Liver (tissue), 9 donors: ENCODE measurements around the gene HSPA8. TPM values are rescaled to one million over a fixed set of nuclear protein-coding genes. Genes with fewer than 3 reads are reported as not detected.

ENCODE experiments used
- DNase-seq: peaks from one replicate; pipeline ENCODE4 v3.0.0-alpha.2; 2017; ENCODE audit warnings: low spot score
- H3K27ac ChIP-seq, 2 donors: one replicate each; pipeline ENCODE4 v1.7.0; 2013; ENCODE audit warnings: inconsistent platforms in 2 of 2, low read length in 2 of 2, control low read depth in 1 of 2, low read depth in 1 of 2, mild to moderate bottlenecking in 1 of 2
- H3K27me3 ChIP-seq, 4 donors: one replicate each; pipeline versions ENCODE4 v1.6.1 to v1.7.0; 2013; ENCODE audit warnings: low read length in 3 of 4, inconsistent platforms in 1 of 4, mild to moderate bottlenecking in 1 of 4, moderate library complexity in 1 of 4; ENCODE audit not compliant: control insufficient read depth in 4 of 4, insufficient read depth in 4 of 4
- H3K36me3 ChIP-seq, 4 donors: one replicate each; pipeline versions ENCODE4 v1.6.1 to v1.7.0; 2013; ENCODE audit warnings: low read length in 3 of 4, mild to moderate bottlenecking in 3 of 4, low read depth in 1 of 4, moderate library complexity in 1 of 4; ENCODE audit not compliant: control insufficient read depth in 4 of 4, insufficient read depth in 3 of 4
- H3K4me1 ChIP-seq, 4 donors: one replicate each; pipeline versions ENCODE4 v1.6.1 to v1.7.0; 2013; ENCODE audit warnings: low read length in 3 of 4, mild to moderate bottlenecking in 3 of 4, moderate library complexity in 1 of 4; ENCODE audit not compliant: control insufficient read depth in 4 of 4, insufficient read depth in 4 of 4
- H3K4me3 ChIP-seq, 3 donors: one replicate each; pipeline versions ENCODE4 v1.6.1 to v1.7.0; 2013; ENCODE audit warnings: low read length in 3 of 3, control low read depth in 1 of 3, low read depth in 1 of 3, mild to moderate bottlenecking in 1 of 3
- H3K9ac ChIP-seq, 2 donors: one replicate each; pipeline ENCODE4 v1.7.0; 2013; ENCODE audit warnings: low read length in 2 of 2, mild to moderate bottlenecking in 2 of 2, moderate library complexity in 2 of 2, control low read depth in 1 of 2, low read depth in 1 of 2
- H3K9me3 ChIP-seq, 4 donors: one replicate each; pipeline versions ENCODE4 v1.6.1 to v1.7.0; 2013; ENCODE audit warnings: low read length in 3 of 4; ENCODE audit not compliant: control insufficient read depth in 4 of 4
- EGR1 ChIP-seq, 2 donors: IDR thresholded peaks; 2 replicates each; pipeline ENCODE4 v1.6.1; 2016 to 2018; ENCODE audit warnings: antibody characterized with exemption in 2 of 2, low read depth in 2 of 2
- FOXA1 ChIP-seq: IDR thresholded peaks from 2 replicates; pipeline ENCODE4 v1.6.1; 2016; ENCODE audit warnings: antibody characterized with exemption
- FOXA2 ChIP-seq: IDR thresholded peaks from 2 replicates; pipeline ENCODE4 v1.6.1; 2016; ENCODE audit warnings: antibody characterized with exemption
- GABPA ChIP-seq, 2 donors: IDR thresholded peaks in 1 of 2; conservative IDR thresholded peaks in 1 of 2; 2 replicates each; pipeline ENCODE4 v1.6.1; 2016; ENCODE audit warnings: antibody characterized with exemption in 2 of 2, mild to moderate bottlenecking in 1 of 2, moderate library complexity in 1 of 2
- HNF4A ChIP-seq, 2 donors: conservative IDR thresholded peaks; 2 replicates each; pipeline ENCODE4 v1.6.1; 2016; ENCODE audit warnings: antibody characterized with exemption in 2 of 2, mild to moderate bottlenecking in 2 of 2
- HNF4G ChIP-seq: IDR thresholded peaks from 2 replicates; pipeline ENCODE4 v1.6.1; 2016; ENCODE audit warnings: antibody characterized with exemption
- JUND ChIP-seq, 2 donors: IDR thresholded peaks; 2 replicates each; pipeline ENCODE4 v1.6.1; 2016; ENCODE audit warnings: antibody characterized with exemption in 2 of 2
- RAD21 ChIP-seq, 2 donors: IDR thresholded peaks; 2 replicates each; pipeline ENCODE4 v1.6.1; 2016; ENCODE audit warnings: antibody characterized with exemption in 2 of 2, mild to moderate bottlenecking in 2 of 2
- WGBS: extraction: QIAGEN DNeasy Blood & Tissue Kit; methylation state at CpG from one replicate; pipeline ENCODE4 v1.1.7; 2013; 5-methylcytosine and 5-hydroxymethylcytosine counted together
- polyA plus RNA-seq, 2 donors: library from polyadenylated mRNA; stranded (reverse) in 1 of 2; unstranded in 1 of 2; fragments of 200-250 nt in 1 of 2; fragments of >200 nt in 1 of 2; fragmentation: Nextera tagmentation in 1 of 2; extraction: Ambion mirVana in 1 of 2; gene quantifications; one replicate each; pipeline versions ENCODE4 v1.2.1 to v1.2.3, GENCODE V29; 2013 to 2015
- total RNA-seq, 2 donors: library from RNA; depleted of rRNA; stranded (reverse); fragments of >200 nt; gene quantifications; one replicate each; pipeline ENCODE4 v1.2.3, GENCODE V29; 2014
- TF ChIP-seq, protein P1 (sequence below): IDR thresholded peaks from 2 replicates; pipeline ENCODE4 v1.6.1; 2016; ENCODE audit warnings: antibody characterized with exemption
- TF ChIP-seq, protein P2 (sequence below): IDR thresholded peaks from 2 replicates; pipeline ENCODE4 v1.6.1; 2016; ENCODE audit warnings: antibody characterized with exemption
- TF ChIP-seq, protein P3 (sequence below): fragments of 150-350 bp; IDR thresholded peaks from 2 replicates; pipeline ENCODE4 v1.5.1; 2017; ENCODE audit warnings: improper control_type of control experiment, low read depth, low read length; ENCODE audit not compliant: missing input control
- donor health status: healthy.
- donor health status: healthy.
- donor health status: healthy.
- donor health status: healthy.
- donor health status: healthy.

HSPA8 gene
- total and polyA plus RNA-seq, 4 donors, result 215 to 1,445 (median 972) TPM

- no peak for TF ChIP-seq JUND (IDR thresholded peaks at IDR 0.05)
These were observed 4.2 kb downstream of the HSPA8 start (continued) for GRCh38 chr11:123057661-123058305.

GRCh38 chr11:123056835-123057491 is 5.0 kb downstream of the HSPA8 start:
- Histone ChIP-seq H3K9ac (peak overlapping the region in 1 of 2 donors; percentile 2), H3K4me3 (no peak overlapping the region), H3K36me3 (peaks cover 13 to 60% (median 55%) of the 10 kb centered on the region in 4 donors), H3K27ac (no peak overlapping the region), H3K27me3 (no peaks in the 10 kb centered on the region), H3K9me3 (no peaks in the 10 kb centered on the region), H3K4me1 (peaks cover 3 to 27% (median 20%) of the 10 kb centered on the region in 4 donors)
- DNase-seq, result no peak
- 77% methylated on average over 3 of the region's 3 CpGs for WGBS
- TF ChIP-seq EGR1 (IDR thresholded peaks at IDR 0.05; ENCODE audit: low read depth in 2 of 2) (no peak), HNF4G (no peak), GABPA (IDR thresholded peaks at IDR 0.05 in 1 of 2, conservative IDR thresholded peaks at IDR 0.05 in 1 of 2) (no peak), FOXA2 (no peak)

DNA sequence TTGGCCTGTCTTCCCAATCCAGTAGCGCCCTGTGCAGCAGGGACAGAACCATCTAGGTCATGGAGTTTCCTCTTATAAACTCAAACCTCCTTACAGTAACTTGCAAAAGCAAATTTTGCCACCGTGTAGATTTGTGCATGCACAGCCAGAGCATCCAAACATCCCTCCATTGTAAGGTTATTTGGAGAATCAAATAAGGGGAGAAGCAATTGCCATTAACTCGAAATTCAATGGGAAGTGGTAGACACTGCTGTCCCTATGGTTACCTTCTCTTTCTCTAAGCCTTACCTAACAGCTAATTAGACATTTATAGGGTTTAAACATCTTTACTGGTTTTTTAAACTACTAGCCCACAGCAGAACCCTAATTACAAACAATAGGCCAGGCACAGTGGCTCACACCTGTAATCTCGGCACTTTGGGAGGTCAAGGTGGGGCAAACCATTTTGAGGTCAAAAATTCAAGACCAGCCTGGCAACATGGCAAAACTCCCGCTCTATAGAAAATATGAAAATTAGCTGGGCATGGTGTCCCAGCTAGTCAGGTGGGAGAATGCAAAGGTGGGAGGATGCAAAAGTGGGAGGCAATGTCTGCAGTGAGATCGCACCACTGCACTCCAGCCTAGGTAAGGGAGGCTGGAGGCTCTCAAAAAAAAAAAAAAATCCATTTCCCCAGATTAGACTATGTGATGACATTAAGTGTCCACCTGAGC is 6.6 kb downstream of the HSPA8 start:
- H3K9me3 ChIP-seq, result no peaks in the 10 kb centered on the region
- no peak overlapping the region for H3K4me3 ChIP-seq
- no peaks in the 10 kb centered on the region for H3K27me3 ChIP-seq
- no peak overlapping the region for H3K9ac ChIP-seq
- no peak overlapping the region for H3K27ac ChIP-seq
- WGBS, result 67% methylated on average over 6 of the region's 6 CpGs
- DNase-seq, result no peak
- H3K4me1 ChIP-seq, result peaks cover 3 to 23% (median 18%) of the 10 kb centered on the region in 4 donors
- peaks cover 11 to 54% (median 51%) of the 10 kb centered on the region in 4 donors for H3K36me3 ChIP-seq
- TF ChIP-seq FOXA1, result no peak
- TF ChIP-seq RAD21 (IDR thresholded peaks at IDR 0.05), result no peak
- TF ChIP-seq FOXA2, result no peak
- TF ChIP-seq, protein P1, sequence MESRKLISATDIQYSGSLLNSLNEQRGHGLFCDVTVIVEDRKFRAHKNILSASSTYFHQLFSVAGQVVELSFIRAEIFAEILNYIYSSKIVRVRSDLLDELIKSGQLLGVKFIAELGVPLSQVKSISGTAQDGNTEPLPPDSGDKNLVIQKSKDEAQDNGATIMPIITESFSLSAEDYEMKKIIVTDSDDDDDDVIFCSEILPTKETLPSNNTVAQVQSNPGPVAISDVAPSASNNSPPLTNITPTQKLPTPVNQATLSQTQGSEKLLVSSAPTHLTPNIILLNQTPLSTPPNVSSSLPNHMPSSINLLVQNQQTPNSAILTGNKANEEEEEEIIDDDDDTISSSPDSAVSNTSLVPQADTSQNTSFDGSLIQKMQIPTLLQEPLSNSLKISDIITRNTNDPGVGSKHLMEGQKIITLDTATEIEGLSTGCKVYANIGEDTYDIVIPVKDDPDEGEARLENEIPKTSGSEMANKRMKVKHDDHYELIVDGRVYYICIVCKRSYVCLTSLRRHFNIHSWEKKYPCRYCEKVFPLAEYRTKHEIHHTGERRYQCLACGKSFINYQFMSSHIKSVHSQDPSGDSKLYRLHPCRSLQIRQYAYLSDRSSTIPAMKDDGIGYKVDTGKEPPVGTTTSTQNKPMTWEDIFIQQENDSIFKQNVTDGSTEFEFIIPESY, result no peak
- TF ChIP-seq, protein P2, sequence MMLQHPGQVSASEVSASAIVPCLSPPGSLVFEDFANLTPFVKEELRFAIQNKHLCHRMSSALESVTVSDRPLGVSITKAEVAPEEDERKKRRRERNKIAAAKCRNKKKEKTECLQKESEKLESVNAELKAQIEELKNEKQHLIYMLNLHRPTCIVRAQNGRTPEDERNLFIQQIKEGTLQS, result no peak

DNA sequence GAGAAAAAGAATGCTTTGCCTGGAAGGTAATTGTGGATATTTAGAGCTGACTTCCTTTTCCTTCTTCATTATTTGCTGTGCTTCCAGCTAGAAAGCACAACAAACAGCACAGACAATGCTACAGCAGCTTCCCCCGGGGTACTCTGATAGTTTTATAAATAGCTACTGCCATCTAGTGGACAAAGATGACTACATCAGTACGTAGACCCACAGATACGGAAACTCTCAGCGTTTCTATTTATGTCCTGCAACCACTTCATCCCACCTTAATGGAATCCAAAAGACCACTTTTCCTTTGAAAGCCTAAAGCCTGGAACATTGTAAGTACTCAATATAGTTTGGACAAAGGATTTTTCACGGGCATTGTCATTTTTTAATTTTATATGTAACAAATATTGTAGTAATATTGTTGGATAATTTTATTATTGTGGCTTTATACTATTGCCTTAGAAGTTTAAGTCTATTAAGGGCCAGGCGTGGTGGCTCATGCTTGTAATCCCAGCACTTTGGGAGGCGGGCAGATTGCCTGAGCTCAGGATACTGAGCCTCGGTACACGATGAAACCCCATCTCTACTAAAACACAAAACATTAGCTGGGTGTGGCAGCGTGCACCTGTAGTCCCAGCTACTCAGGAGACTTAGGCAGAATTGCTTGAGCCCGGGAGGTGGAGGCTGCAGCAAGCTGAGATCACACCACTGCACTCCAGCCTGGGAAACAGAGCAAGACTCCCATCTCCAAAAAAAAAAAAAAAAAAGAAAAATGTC is 7.5 kb downstream of the HSPA8 start:
- Histone ChIP-seq H3K4me1 (peaks cover 0 to 18% (median 12%) of the 10 kb centered on the region in 4 donors), H3K36me3 (peaks cover 7 to 49% (median 44%) of the 10 kb centered on the region in 4 donors), H3K9ac (no peak overlapping the region), H3K27me3 (no peaks in the 10 kb centered on the region), H3K9me3 (no peaks in the 10 kb centered on the region), H3K27ac (no peak overlapping the region), H3K4me3 (no peak overlapping the region)
- WGBS, result 40% methylated on average over 11 of the region's 11 CpGs
- no peak for DNase-seq
- TF ChIP-seq, protein P3, sequence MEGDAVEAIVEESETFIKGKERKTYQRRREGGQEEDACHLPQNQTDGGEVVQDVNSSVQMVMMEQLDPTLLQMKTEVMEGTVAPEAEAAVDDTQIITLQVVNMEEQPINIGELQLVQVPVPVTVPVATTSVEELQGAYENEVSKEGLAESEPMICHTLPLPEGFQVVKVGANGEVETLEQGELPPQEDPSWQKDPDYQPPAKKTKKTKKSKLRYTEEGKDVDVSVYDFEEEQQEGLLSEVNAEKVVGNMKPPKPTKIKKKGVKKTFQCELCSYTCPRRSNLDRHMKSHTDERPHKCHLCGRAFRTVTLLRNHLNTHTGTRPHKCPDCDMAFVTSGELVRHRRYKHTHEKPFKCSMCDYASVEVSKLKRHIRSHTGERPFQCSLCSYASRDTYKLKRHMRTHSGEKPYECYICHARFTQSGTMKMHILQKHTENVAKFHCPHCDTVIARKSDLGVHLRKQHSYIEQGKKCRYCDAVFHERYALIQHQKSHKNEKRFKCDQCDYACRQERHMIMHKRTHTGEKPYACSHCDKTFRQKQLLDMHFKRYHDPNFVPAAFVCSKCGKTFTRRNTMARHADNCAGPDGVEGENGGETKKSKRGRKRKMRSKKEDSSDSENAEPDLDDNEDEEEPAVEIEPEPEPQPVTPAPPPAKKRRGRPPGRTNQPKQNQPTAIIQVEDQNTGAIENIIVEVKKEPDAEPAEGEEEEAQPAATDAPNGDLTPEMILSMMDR, result peak; percentile 58
- TF ChIP-seq RAD21 (IDR thresholded peaks at IDR 0.05), result peak; percentile 69 to 81
- no peak for TF ChIP-seq HNF4A (conservative IDR thresholded peaks at IDR 0.05)
